Measurements from ENCODE around the gene HSPA12A. TPM values are rescaled to one million over a fixed set of nuclear protein-coding genes. Genes with fewer than 3 reads are reported as not detected.

Gene HSPA12A
- polyA plus RNA-seq, 6 donors from 2014 or later = 0.29 to 2.2 (median 0.51) TPM; not detected in 2

GRCh38 chr10:116669080-116669479, 73.3 kb downstream of the HSPA12A start:
- Mint-ChIP-seq H3K4me3 (no peak overlapping the region), H3K9me3 (peaks cover 0 to 5% (median 2%) of the 10 kb centered on the region in 7 donors), H3K36me3 (no peaks in the 10 kb centered on the region), H3K4me1 (no peaks in the 10 kb centered on the region), H3K27ac (no peak overlapping the region), H3K27me3 (peaks cover 9 to 14% (median 14%) of the 10 kb centered on the region in 3 donors)
- ATAC-seq (ENCODE audit: low read depth in 2 of 2) (no peak), DNase-seq (no peak)

DNA sequence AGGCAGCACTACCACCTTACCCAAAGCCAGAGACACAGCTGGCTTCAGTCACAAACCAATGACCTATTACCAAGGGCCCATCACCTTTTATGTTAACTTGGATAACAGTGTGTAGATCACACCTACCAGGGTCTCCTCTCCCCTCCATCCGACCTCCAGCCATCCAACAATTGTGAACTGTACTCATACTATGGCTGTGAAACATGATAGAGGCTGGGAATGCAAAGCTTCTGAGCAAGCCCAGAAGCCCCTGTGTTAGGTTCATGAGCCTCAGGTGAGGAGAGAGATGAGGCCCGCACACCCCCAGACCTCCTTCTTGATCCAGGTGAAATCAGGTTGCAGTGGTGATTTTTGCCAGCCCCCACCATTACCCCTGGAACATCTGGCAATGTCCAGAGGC, 73.9 kb downstream of the HSPA12A start:
- no peak for DNase-seq
- Mint-ChIP-seq H3K27ac (no peak overlapping the region), H3K4me3 (no peak overlapping the region), H3K9me3 (peaks cover 0 to 5% (median 2%) of the 10 kb centered on the region in 7 donors), H3K27me3 (peaks cover 9 to 14% (median 14%) of the 10 kb centered on the region in 3 donors), H3K4me1 (no peaks in the 10 kb centered on the region), H3K36me3 (no peaks in the 10 kb centered on the region)
- ATAC-seq (ENCODE audit: low read depth in 2 of 2) = no peak

DNA sequence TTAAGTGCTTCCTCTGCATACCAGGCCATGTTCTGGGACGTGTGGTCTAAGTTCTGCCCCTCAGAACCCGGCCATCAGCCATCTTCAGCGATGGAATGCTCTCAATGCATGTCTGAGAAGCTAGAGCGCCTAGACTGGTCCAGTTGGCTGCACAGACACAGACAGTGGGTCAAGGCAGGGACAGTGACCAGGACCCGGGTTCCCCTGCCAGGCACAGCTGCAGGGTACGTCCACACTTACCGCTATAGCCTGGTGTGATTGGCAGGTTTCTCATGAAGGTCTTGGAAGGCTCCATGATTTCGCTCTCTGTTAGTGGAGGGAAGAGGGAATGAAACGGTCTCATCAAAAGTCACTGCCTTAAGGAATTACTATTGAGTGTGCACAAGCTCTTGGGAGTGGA, 74.3 kb downstream of the HSPA12A start:
- H3K9me3 Mint-ChIP-seq = peaks cover 0 to 5% (median 2%) of the 10 kb centered on the region in 7 donors
- no peak overlapping the region for H3K4me3 Mint-ChIP-seq
- H3K36me3 Mint-ChIP-seq = no peaks in the 10 kb centered on the region
- H3K27me3 Mint-ChIP-seq = peaks cover 9 to 14% (median 14%) of the 10 kb centered on the region in 3 donors
- ATAC-seq (ENCODE audit: low read depth in 2 of 2) = no peak
- H3K4me1 Mint-ChIP-seq = no peaks in the 10 kb centered on the region
- no peak for DNase-seq
- H3K27ac Mint-ChIP-seq = no peak overlapping the region

DNA sequence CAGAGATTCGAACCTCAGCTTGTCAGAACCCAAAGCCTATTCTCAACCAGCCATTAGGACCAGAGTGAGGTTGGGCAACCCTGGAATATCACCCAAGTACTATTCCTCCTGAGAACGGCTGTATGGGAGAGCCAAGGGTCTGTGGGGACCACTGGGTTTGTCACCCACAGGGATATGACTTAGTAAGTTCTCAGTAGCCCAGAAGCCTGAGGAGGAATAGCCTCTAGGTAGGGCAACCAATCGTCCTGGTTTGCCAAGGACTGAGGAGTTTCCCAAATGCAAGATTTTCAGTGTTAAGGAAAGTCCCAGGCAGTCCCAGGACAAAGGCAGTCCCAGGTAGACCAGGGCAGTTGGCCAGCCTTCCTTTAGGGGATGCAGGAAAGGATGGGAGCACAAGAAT, 74.9 kb downstream of the HSPA12A start:
- H3K27ac Mint-ChIP-seq = no peak overlapping the region
- no peaks in the 10 kb centered on the region for H3K4me1 Mint-ChIP-seq
- ATAC-seq (ENCODE audit: low read depth in 2 of 2) (no peak), DNase-seq (no peak)
- peaks cover 9 to 14% (median 14%) of the 10 kb centered on the region in 3 donors for H3K27me3 Mint-ChIP-seq
- no peaks in the 10 kb centered on the region for H3K36me3 Mint-ChIP-seq
- H3K4me3 Mint-ChIP-seq = no peak overlapping the region
- peaks cover 0 to 5% (median 2%) of the 10 kb centered on the region in 7 donors for H3K9me3 Mint-ChIP-seq

GRCh38 chr10:116665541-116666125, 76.7 kb downstream of the HSPA12A start:
- Mint-ChIP-seq H3K9me3 (peaks cover 0 to 5% (median 2%) of the 10 kb centered on the region in 7 donors), H3K4me3 (no peak overlapping the region), H3K27me3 (peaks cover 0 to 11% (median 11%) of the 10 kb centered on the region in 3 donors), H3K4me1 (no peaks in the 10 kb centered on the region), H3K36me3 (no peaks in the 10 kb centered on the region), H3K27ac (no peak overlapping the region)
- DNase-seq = no peak
- no peak for ATAC-seq (ENCODE audit: low read depth in 2 of 2)

DNA sequence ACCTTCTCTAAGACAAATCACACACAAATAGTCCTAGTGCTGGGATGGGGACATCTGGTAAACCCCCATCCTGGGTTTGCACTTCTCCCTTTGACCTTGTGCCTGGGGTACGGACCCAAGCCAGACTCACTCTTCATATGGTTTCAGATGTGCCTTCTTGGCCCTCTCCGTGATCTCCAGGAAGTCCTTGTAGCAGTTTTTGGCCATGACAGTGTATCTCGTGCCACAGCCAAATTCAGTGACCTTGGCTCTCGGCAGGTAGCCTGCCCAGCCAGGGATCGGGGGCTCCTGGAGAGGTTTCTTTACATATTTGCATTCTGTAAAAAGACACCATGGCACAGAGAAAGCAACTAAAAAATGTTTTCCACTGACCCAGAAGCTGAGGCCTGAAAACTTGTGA, 77.7 kb downstream of the HSPA12A start:
- Mint-ChIP-seq H3K9me3 (peaks cover 0 to 5% (median 0%) of the 10 kb centered on the region in 7 donors), H3K27me3 (peaks cover 0 to 7% (median 7%) of the 10 kb centered on the region in 3 donors), H3K4me1 (no peaks in the 10 kb centered on the region), H3K27ac (no peak overlapping the region), H3K4me3 (no peak overlapping the region), H3K36me3 (no peaks in the 10 kb centered on the region)
- no peak for ATAC-seq (ENCODE audit: low read depth in 2 of 2)
- DNase-seq = no peak

- ATAC-seq (ENCODE audit: low read depth in 2 of 2) = no peak
- Mint-ChIP-seq H3K4me1 (no peaks in the 10 kb centered on the region), H3K27ac (no peak overlapping the region), H3K27me3 (no peaks in the 10 kb centered on the region), H3K4me3 (no peak overlapping the region), H3K9me3 (peaks cover 0 to 5% (median 0%) of the 10 kb centered on the region in 7 donors), H3K36me3 (no peaks in the 10 kb centered on the region)
- no peak for DNase-seq
Measured at GRCh38 chr10:116663342-116663741, 79.0 kb downstream of the HSPA12A start.

GRCh38 chr10:116660860-116661259, 81.5 kb downstream of the HSPA12A start:
- no peaks in the 10 kb centered on the region for H3K36me3 Mint-ChIP-seq
- H3K9me3 Mint-ChIP-seq = no peaks in the 10 kb centered on the region
- H3K27me3 Mint-ChIP-seq = peaks cover 0 to 6% (median 0%) of the 10 kb centered on the region in 3 donors
- H3K27ac Mint-ChIP-seq = no peak overlapping the region
- H3K4me3 Mint-ChIP-seq = no peak overlapping the region
- DNase-seq (no peak), ATAC-seq (ENCODE audit: low read depth in 2 of 2) (no peak)
- no peaks in the 10 kb centered on the region for H3K4me1 Mint-ChIP-seq

DNA sequence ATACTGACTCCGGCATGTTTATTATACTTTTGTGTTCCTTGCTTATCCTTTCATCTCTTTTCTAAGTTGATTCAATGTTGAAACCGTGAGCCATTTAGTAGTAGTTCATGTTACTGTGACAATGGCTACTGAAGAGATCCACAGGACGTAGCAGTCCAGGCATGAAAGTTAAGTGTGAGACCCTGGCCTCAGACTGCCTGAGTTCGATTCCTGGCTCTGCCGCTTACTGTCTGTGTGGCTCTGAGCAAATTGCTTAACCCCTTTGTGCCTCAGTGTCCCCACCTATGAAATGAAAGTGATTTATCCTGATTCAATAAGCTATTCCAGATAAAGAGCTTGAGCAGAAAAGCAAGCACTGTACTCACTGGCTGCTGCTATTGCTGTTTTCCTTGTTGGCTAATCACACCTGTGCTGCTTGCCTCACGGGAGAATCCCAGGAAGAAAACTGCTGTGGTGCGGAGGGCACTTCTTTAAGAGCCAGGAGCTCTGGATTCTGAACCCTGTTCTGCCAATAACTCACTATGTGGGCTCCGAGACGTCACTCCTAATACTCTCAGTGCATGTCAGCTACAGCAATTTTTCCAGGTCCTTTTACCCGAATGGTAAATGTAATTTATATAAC, 83.2 kb downstream of the HSPA12A start:
- no peak for ATAC-seq (ENCODE audit: low read depth in 2 of 2)
- H3K4me1 Mint-ChIP-seq = no peaks in the 10 kb centered on the region
- H3K9me3 Mint-ChIP-seq = no peaks in the 10 kb centered on the region

GRCh38 chr10:116657863-116658551, 84.4 kb downstream of the HSPA12A start:
- Mint-ChIP-seq H3K27me3 (peaks cover 0 to 10% (median 6%) of the 10 kb centered on the region in 3 donors), H3K9me3 (no peaks in the 10 kb centered on the region), H3K4me3 (no peak overlapping the region), H3K27ac (no peak overlapping the region), H3K4me1 (no peaks in the 10 kb centered on the region), H3K36me3 (no peaks in the 10 kb centered on the region)
- ATAC-seq (ENCODE audit: low read depth in 2 of 2) = no peak
- DNase-seq = no peak

More for the DNA sequence above, 83.2 kb downstream of the HSPA12A start:
- H3K4me3 Mint-ChIP-seq = no peak overlapping the region
- no peaks in the 10 kb centered on the region for H3K36me3 Mint-ChIP-seq
- peaks cover 0 to 10% (median 6%) of the 10 kb centered on the region in 3 donors for H3K27me3 Mint-ChIP-seq
- peak overlapping the region in 1 of 6 donors; percentile 71 for H3K27ac Mint-ChIP-seq
- DNase-seq = no peak

GRCh38 chr10:116656044-116656443, 86.3 kb downstream of the HSPA12A start:
- Mint-ChIP-seq H3K27ac (no peak overlapping the region), H3K36me3 (no peaks in the 10 kb centered on the region), H3K9me3 (peaks cover 0 to 7% (median 2%) of the 10 kb centered on the region in 7 donors), H3K4me3 (no peak overlapping the region), H3K27me3 (peaks cover 0 to 10% (median 6%) of the 10 kb centered on the region in 3 donors), H3K4me1 (no peaks in the 10 kb centered on the region)
- DNase-seq (no peak), ATAC-seq (ENCODE audit: low read depth in 2 of 2) (no peak)

DNA sequence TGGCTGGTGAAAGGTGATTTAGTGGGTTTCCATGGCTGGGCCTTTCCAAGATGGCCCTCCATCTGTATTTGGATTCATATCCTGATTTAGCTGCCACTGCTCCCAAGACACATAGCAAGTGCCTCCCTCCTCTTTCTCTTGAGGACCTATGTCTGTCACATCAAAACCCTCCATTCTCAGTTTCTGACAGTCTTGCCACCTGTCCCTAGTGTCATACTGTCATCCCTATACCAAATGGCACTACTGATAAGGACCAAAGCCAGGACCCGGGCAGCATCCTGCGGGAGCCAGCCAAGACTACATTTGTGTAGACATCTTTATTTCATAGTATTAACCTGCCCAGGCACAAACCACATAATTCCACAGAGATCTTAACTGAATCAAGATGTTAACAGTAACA, 86.8 kb downstream of the HSPA12A start:
- Mint-ChIP-seq H3K27me3 (peaks cover 0 to 10% (median 6%) of the 10 kb centered on the region in 3 donors), H3K27ac (no peak overlapping the region), H3K36me3 (no peaks in the 10 kb centered on the region), H3K4me3 (no peak overlapping the region), H3K9me3 (peaks cover 0 to 11% (median 6%) of the 10 kb centered on the region in 7 donors), H3K4me1 (no peaks in the 10 kb centered on the region)
- ATAC-seq (ENCODE audit: low read depth in 2 of 2) = no peak
- no peak for DNase-seq

GRCh38 chr10:116654816-116655215, 87.5 kb downstream of the HSPA12A start:
- Mint-ChIP-seq H3K36me3 (no peaks in the 10 kb centered on the region), H3K27ac (peak overlapping the region in 1 of 6 donors; percentile 38), H3K9me3 (peaks cover 0 to 14% (median 9%) of the 10 kb centered on the region in 7 donors), H3K27me3 (peaks cover 0 to 10% (median 6%) of the 10 kb centered on the region in 3 donors), H3K4me3 (no peak overlapping the region), H3K4me1 (no peaks in the 10 kb centered on the region)
- DNase-seq (no peak), ATAC-seq (ENCODE audit: low read depth in 2 of 2) (no peak)

GRCh38 chr10:116653885-116654284, 88.5 kb downstream of the HSPA12A start:
- H3K36me3 Mint-ChIP-seq = no peaks in the 10 kb centered on the region
- no peak overlapping the region for H3K4me3 Mint-ChIP-seq
- H3K27ac Mint-ChIP-seq = no peak overlapping the region
- H3K9me3 Mint-ChIP-seq = peaks cover 3 to 22% (median 12%) of the 10 kb centered on the region in 7 donors
- peaks cover 0 to 10% (median 6%) of the 10 kb centered on the region in 3 donors for H3K27me3 Mint-ChIP-seq
- DNase-seq = no peak
- H3K4me1 Mint-ChIP-seq = no peaks in the 10 kb centered on the region
- ATAC-seq (ENCODE audit: low read depth in 2 of 2) = no peak
